GM04503 (cell line): ENCODE results near the gene NUS1.
"Not testable (repeated sequence)": the region's sequence is repeated elsewhere in the genome, so short reads cannot be mapped to it uniquely, and the experiment has no call there.

Experiments used
- DNase-seq: peaks from one replicate; pipeline ENCODE4 v3.0.0-alpha.2; 2012; ENCODE audit warnings: low read depth

Gene NUS1

DNA sequence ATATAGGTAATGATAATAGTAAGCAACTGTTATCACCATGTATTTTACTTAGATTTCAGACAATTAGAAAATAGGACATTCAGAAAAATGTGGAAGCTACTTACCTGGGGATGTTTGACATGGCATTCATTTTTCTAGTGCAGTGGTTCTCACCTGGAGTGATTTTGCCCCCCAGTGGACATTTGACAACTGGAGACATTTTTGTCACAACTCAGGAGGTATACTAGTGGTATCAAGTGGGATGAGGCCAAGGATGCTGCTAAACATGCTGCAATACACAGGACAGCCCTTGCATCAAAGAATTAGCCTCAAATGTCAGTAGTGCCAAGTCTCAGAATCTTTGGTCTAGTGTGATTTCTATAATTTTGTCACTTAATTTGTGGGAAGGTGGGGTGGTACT lies 36.1 kb downstream of the NUS1 start:
- DNase-seq: no peak

- DNase-seq: no peak
Observed at GRCh38 chr6:117718895-117719294, 43.6 kb downstream of the NUS1 start.

GRCh38 chr6:117721520-117721919 lies 46.3 kb downstream of the NUS1 start:
- DNase-seq: not testable (repeated sequence)

- no peak for DNase-seq
Observed at GRCh38 chr6:117728626-117729025, 53.4 kb downstream of the NUS1 start.

GRCh38 chr6:117729613-117730012 lies 54.3 kb downstream of the NUS1 start:
- no peak for DNase-seq

- DNase-seq: no peak
Observed at GRCh38 chr6:117733341-117733740, 58.1 kb downstream of the NUS1 start.

DNA sequence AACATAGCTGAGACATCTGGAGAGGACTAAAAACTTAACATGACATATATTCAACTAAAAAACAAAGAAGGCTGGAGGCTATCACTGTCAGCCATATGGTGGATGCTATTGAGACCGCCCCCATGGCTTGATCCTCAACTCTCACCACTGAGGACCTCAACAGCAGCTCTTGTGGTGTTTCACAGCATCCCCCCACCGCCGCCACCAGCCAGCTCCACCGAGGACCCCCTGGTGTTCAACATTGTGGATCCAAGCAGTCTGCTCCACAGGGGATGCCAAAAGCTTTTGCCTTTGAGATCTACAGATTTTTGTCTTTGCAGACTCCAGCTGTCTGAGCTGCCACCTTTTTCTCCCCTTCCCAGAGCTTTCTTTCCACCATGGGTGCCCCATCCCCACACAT lies 64.6 kb downstream of the NUS1 start:
- DNase-seq: no peak

DNA sequence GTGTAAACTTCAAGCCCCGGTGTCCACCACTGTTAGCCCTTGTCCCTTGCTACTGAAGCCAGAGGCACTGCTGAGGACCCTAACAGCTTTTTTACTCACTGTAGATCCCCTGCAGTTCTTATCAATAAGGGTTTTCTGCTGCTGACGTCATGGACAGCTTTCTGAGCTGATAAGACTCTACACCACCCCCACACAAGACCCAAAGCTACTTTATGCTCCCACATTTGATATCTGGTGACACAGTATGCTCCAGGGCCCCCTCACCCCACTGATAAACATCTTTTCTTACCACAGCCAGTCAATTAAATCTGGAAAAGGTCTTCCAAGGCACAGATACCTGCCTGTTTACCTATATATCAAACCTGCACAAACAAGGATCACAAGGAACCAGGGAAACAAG lies 65.3 kb downstream of the NUS1 start:
- DNase-seq: no peak

GRCh38 chr6:117750675-117751074 lies 75.4 kb downstream of the NUS1 start:
- not testable (repeated sequence) for DNase-seq
